Type B pancreatic cell (in vitro differentiated cells): ENCODE data around the gene FSCN2. TPM values are rescaled to one million over a fixed set of nuclear protein-coding genes. Genes with fewer than 3 reads are reported as not detected.

Source experiments
- DNase-seq: peaks from one replicate; pipeline ENCODE4 v3.0.0; 2021; ENCODE audit warnings: mixed read lengths; ENCODE audit not compliant: unreplicated experiment; ENCODE audit errors: extremely low spot score
- H3K27ac Mint-ChIP-seq: 2 replicates; pipeline ENCODE4 v1.8.0; 2021; ENCODE audit warnings: mild to moderate bottlenecking, mixed read lengths
- H3K27me3 Mint-ChIP-seq: 2 replicates; pipeline ENCODE4 v1.8.0; 2021; ENCODE audit warnings: mixed read lengths
- H3K36me3 Mint-ChIP-seq: 2 replicates; pipeline ENCODE4 v1.8.0; 2021; ENCODE audit warnings: mixed read lengths
- H3K4me1 Mint-ChIP-seq: one replicate; pipeline ENCODE4 v1.8.0; 2021; ENCODE audit warnings: mixed read lengths; ENCODE audit not compliant: unreplicated experiment
- H3K4me3 Mint-ChIP-seq: 2 replicates; pipeline ENCODE4 v1.8.0; 2021; ENCODE audit warnings: mild to moderate bottlenecking, mixed read lengths
- H3K9me3 Mint-ChIP-seq: 2 replicates; pipeline ENCODE4 v1.8.0; 2021; ENCODE audit warnings: mixed read lengths
- CTCF ChIP-seq: fragments of 200-600 bp; sonication (generic); conservative IDR thresholded peaks from 2 replicates; pipeline ENCODE4 v1.5.0; 2021; ENCODE audit warnings: antibody characterized with exemption, mild to moderate bottlenecking
- total RNA-seq: library from RNA; stranded (reverse); gene quantifications from 2 replicates; pipeline ENCODE4 v1.2.1, GENCODE V29; 2021; ENCODE audit warnings: low replicate concordance

FSCN2 gene
- total RNA-seq, 1 donor from 2014 or later, result 3.8 TPM

GRCh38 chr17:81502471-81503017, 25.6 kb upstream of the FSCN2 start:
- H3K4me1 Mint-ChIP-seq, result no peaks in the 10 kb centered on the region
- no peak overlapping the region for H3K4me3 Mint-ChIP-seq
- H3K27ac Mint-ChIP-seq, result peak overlapping the region; percentile 32
- DNase-seq, result no peak
- H3K9me3 Mint-ChIP-seq, result no peaks in the 10 kb centered on the region
- peaks cover under 1% of the 10 kb centered on the region for H3K36me3 Mint-ChIP-seq
- no peak for TF ChIP-seq CTCF
- H3K27me3 Mint-ChIP-seq, result peaks cover 3% of the 10 kb centered on the region

- Mint-ChIP-seq H3K27ac (no peak overlapping the region), H3K36me3 (peaks cover 9% of the 10 kb centered on the region), H3K27me3 (peaks cover 7% of the 10 kb centered on the region), H3K4me3 (no peak overlapping the region), H3K9me3 (no peaks in the 10 kb centered on the region), H3K4me1 (peaks cover under 1% of the 10 kb centered on the region)
- DNase-seq, result no peak
- TF ChIP-seq CTCF, result no peak
These were observed 24.6 kb upstream of the FSCN2 start for GRCh38 chr17:81503619-81504018.

- no peaks in the 10 kb centered on the region for H3K9me3 Mint-ChIP-seq
- peaks cover 18% of the 10 kb centered on the region for H3K4me1 Mint-ChIP-seq
- peak overlapping the region; percentile 100 for H3K27ac Mint-ChIP-seq
- H3K27me3 Mint-ChIP-seq, result peaks cover 35% of the 10 kb centered on the region
- peak overlapping the region; percentile 100 for H3K4me3 Mint-ChIP-seq
- peaks cover 44% of the 10 kb centered on the region for H3K36me3 Mint-ChIP-seq
- DNase-seq, result no peak
- no peak for TF ChIP-seq CTCF
These were observed 19.5 kb upstream of the FSCN2 start for GRCh38 chr17:81508639-81509206.

GRCh38 chr17:81509207-81509971, 18.8 kb upstream of the FSCN2 start:
- Mint-ChIP-seq H3K9me3 (no peaks in the 10 kb centered on the region), H3K27me3 (peaks cover 35% of the 10 kb centered on the region), H3K4me1 (peaks cover 18% of the 10 kb centered on the region), H3K36me3 (peaks cover 44% of the 10 kb centered on the region), H3K4me3 (peak overlapping the region; percentile 100), H3K27ac (peak overlapping the region; percentile 100)
- no peak for DNase-seq
- TF ChIP-seq CTCF, result no peak

GRCh38 chr17:81509972-81510784, 18.0 kb upstream of the FSCN2 start:
- peaks cover 18% of the 10 kb centered on the region for H3K4me1 Mint-ChIP-seq
- no peak for DNase-seq
- H3K9me3 Mint-ChIP-seq, result no peaks in the 10 kb centered on the region
- peak overlapping the region; percentile 100 for H3K4me3 Mint-ChIP-seq
- TF ChIP-seq CTCF, result no peak
- H3K36me3 Mint-ChIP-seq, result peaks cover 44% of the 10 kb centered on the region
- peak overlapping the region; percentile 100 for H3K27ac Mint-ChIP-seq
- H3K27me3 Mint-ChIP-seq, result peaks cover 33% of the 10 kb centered on the region
